GM19372 (cell line): Measurements from ENCODE around the gene AAK1.
"Not testable (repeated sequence)": the region's sequence is repeated elsewhere in the genome, so short reads cannot be mapped to it uniquely, and the experiment has no call there.

Source experiments
- ATAC-seq: cut with Tn5 transposase; IDR thresholded peaks from one replicate; pipeline ENCODE4 v1.9.1; 2021; ENCODE audit warnings: mild to moderate bottlenecking, low read depth, moderate library complexity; ENCODE audit not compliant: unreplicated experiment

AAK1 gene

DNA sequence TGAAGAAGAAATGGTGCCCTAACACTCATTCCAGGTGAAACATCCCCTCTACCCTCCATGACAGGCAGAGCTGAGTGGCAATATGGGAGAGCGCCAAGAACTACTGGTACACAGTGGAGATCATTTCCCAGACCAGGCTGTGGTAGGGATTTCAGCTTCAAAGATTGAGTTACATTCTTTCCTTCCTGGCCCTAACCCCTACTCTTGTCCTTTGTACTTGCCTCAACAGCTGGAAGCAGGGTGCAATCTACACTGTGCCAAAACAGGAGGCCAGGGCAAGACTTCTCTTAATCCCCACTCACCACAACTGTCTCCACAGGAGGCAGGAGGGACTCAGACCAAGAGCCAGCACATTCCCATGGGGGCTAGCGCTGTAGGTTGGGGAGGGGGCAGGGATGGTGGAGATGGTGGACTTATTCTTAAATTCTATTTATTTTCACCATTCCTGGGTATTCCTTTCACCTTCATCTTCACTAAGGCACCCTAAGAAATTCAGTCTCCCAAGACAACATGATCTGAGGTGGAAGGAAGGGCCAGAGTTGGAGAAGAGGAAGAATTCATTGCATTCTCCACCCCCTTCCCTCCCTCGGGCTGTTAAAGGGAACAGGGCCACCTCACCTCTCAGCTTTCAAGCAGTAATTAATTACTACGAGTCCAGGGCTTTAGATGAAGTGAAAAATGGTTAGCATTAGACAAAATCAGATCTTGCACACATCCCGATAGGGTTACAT lies 65.9 kb downstream of the AAK1 start:
- no peak for ATAC-seq

DNA sequence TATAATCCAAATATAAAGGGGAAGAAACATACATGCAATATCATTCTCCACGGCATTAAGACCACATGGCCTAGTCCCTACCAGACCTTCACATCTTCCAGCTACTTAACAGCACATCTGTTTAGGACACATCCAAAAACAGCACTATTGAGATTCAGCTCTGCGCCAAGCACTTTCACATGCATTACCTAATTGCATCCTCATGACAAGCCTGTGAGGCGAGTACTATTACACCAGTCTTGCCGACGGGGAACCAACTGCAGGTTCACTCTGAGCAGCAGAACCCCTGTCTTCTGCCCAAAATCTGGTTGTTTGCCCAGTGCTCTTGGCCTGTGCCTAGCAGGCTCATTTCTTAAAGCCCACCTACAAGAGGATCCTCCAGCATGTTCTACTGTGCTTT lies 66.7 kb downstream of the AAK1 start:
- no peak for ATAC-seq

DNA sequence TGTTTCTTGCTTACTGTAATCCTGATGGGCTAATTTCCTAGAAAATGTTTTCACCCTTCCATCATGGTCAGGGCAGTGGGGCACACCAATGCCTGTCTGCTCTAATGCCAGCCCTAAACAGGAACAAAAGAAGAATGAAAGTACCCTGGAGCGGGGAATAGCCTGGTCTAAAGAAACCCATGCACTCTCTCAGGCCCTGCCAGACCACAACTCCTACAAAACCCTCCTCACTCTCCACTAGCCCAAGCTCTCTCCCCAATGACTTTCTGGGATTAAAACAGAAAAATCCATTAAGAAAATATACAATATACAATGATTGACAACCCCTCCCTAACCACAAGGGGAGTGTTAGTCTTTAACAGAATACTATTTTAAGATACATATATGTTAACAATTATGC lies 67.6 kb downstream of the AAK1 start:
- ATAC-seq: no peak

DNA sequence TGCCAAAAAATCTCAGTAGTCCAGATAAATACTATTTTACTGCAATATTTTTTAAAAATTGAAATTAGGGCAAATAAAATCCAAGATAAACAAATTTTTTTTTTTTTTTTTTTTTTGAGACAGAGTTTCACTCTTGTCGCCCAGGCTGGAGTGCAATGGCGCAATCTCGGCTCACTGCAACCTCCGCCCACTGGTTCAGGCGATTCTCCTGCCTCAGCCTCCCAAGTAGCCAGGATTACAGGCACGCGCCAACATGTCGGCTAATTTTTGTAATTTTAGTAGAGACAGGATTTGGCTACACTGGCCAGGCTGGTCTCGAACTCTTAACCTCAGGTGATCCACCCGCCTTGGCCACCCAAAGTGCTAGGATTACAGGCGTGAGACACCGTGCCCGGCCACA lies 68.2 kb downstream of the AAK1 start:
- ATAC-seq: not testable (repeated sequence)

DNA sequence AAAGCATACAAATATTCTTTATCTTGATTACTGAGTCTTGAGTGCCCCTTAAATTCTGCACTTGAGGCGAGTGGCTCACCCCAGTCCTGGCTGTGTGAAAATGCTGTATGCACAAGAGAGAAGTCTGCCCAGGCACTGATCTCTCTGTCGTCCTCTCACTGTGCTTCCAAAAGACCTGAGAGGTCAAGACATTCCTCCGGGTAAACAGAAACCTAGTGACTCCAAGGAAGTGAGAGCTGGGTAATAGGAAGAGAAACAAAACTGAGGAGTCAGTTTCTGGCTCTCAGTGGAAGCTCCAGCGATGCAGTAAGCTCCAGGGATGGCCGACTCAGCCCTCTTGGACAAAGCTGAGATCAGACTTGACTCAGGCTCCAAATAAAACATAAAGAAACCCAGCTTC lies 70.9 kb downstream of the AAK1 start:
- no peak for ATAC-seq

DNA sequence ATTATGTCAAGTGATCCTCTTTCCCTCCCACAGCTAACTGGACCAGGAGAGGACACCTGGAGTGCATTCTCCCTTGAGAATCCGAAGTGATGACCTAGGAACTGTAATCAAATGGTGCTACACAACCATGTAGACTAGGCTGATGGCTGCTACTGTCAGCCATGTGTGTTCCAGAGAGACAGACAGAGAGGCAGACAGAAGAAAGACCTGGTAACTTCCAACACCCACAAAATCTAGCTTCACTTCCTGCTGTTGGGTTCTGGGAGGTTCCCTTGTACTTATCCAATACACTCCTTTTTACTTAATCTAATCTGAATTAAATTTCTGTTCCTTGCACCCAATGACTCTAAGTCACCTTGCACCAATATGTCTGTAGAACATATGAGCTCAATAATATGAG lies 72.3 kb downstream of the AAK1 start:
- ATAC-seq: no peak

DNA sequence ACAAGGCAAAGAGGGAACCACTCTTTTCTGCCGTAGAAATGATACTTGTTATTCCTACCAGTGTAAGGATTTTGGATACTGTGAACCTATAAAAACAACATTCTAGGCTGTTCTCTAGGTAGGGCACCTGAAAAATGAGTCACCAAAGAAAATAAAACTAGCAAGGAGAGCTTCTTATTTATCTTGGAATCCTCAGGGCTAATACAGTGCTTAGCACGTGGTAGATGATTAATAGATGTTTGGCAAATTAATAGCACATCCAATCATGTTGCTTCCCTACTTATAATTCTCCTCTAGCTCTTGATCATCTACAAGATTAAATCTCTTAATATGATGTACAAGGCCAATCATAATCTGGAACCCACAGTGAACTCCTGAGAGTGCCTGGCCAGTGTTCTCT lies 73.1 kb downstream of the AAK1 start:
- ATAC-seq: no peak

DNA sequence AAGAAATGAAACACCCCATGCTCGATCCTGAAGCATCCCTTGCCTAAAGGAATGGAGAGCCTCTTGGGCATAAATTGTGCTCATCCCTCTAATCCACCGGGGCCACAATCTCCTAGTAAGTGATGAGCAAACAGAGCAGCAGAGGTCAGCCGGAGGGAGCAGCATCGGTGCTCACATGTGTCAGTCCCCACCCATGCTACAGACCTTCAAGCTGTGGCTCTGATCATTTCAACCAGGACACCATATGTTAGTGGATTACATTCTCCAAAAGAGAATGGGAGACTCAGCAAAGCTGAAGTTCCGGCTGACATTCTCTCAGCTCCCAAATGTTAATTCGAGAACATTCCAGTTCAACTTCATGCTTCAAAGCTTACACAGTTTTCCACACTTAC lies 75.6 kb downstream of the AAK1 start:
- ATAC-seq: no peak

DNA sequence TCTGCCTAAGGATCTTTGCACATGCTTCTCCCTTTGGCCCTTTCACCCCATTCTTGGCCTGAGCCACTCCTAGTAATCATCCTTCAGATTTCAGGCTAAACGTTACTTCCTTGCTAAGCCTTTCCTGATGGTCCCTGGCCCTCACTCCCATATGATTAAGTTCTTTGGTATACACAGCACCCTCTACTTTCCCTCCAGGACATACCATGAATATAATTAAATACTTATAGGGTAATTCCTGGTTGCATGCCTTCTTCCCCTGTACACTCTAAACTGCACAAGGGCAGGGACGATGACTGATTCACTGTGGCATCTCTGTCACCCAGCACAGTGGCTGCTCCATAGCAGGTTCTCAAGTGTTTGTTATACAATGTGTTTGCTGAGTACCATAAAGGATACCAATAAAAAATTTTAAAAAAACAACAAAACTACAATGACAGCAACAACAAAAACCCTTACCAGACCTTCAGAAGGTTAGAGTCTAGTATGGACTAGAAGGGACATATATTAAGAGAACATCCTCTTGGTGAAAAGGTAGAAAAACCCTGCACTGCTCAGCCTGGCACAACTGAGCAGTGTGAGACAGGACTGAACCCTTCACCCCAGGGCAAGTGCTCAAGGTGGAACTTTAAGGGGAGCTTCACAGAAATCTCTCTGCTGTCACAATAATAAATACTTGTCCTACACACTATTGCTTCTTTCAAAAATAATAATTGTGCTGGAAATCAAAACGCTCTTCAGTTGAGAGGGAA lies 76.2 kb downstream of the AAK1 start:
- ATAC-seq: no peak

DNA sequence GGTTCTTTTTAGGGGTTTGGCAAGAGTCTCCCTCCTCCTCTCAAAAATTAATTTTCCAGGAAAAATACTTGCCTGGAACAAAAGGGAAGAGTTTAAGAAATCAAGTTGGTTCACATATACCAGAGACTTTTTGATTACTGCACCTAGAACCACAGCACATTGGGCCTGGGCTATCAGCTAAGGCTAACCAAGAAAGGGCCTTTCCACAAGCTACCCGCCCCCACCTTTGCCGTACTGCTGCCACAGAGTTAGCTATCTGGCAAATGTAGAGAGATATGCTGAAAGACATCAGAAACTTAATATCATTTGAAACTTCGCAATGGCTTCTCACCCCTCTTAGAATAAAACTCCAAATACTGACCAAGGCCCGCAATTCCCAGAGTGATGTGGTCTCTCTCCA lies 76.9 kb downstream of the AAK1 start:
- ATAC-seq: no peak

DNA sequence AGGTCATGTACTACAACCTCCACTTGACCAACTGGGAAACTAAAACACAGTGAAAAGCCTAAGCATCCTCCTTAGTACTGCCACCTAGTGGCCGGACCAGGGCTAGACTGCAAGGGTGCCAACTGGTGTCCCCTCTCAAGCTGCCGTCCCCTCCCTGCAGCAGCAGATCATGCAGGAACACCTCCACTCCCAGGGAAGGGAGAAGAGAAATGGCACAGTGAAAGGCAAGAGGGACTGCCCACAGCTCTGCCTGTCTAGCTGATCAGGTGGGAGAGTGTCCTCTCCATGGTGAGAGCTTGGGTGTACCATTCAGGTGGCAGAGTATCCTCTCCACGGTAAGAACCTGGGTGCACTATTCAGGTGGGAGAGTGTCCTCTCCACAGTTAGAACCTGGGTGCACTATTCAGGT lies 78.1 kb downstream of the AAK1 start:
- peak; percentile 64 for ATAC-seq

DNA sequence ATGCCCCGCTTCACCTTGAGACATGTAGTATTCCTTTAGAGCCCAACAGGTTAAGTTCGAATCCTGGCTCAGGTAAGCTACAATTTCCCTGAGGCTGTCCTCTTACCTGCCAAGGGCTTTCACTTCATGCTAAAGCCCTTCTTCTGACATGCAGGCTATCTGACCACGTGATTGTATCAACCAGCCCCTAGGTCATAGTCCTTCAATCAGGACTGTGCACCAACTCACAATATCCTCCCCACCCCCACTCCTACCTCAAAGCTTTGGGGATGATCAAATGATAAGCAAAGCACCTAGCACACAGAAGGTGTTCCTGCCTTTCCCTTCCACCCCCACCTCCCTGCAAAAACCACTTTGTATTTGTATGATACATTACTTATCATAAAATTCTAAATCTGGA lies 78.9 kb downstream of the AAK1 start:
- ATAC-seq: no peak

DNA sequence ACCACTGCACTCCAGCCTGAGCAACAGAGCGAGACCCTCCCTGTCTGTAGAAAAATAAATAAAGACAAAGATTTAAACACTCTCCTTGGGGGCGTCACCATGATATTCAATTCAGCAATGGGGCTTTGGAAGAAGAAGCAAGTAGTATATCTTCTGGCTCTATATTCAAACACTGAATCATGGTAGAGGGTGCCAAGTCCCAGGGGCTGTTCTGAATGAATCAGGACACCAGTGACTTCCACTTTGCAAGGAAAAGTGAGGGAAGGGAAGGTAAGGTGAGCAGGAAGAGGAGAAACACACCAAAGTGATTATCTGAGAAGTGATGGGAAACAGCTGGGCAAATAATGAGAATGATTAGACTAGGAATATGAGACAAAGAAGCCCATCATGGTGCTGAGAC lies 80.5 kb downstream of the AAK1 start:
- ATAC-seq: no peak

DNA sequence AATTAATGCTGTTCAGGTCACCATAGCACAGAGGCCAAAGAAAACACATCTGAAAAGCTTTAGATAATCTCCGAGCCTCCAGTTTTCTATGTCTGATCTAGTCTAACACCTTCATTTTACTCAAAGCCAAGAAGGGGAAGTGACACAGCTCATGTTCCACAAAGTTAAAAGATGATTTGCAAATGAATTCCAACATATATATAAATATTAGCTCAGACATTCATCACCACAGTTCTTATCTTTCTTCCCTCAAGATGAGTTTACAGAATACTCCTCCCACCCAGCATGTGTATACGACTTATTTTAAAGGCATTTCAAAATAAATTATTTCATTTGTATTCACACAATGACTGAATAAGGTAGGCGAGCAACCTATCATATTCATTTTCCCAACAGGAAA lies 82.4 kb downstream of the AAK1 start:
- no peak for ATAC-seq

DNA sequence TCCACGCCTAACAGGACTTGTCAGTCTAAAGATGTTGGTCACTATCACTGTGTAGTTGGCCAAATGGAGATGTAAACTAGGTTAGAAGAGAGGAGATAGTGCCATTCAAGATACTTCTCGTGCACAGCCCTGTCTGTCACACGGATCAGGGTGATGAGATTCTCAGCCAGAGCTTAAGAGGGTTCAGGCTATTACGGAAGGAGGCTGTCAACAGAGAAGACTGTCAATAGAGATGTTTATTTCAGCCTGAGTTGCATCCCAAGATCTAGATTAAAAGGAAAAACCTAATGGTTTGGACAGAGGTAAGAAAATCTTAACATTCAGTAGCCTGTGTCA lies 83.4 kb downstream of the AAK1 start:
- ATAC-seq: no peak

DNA sequence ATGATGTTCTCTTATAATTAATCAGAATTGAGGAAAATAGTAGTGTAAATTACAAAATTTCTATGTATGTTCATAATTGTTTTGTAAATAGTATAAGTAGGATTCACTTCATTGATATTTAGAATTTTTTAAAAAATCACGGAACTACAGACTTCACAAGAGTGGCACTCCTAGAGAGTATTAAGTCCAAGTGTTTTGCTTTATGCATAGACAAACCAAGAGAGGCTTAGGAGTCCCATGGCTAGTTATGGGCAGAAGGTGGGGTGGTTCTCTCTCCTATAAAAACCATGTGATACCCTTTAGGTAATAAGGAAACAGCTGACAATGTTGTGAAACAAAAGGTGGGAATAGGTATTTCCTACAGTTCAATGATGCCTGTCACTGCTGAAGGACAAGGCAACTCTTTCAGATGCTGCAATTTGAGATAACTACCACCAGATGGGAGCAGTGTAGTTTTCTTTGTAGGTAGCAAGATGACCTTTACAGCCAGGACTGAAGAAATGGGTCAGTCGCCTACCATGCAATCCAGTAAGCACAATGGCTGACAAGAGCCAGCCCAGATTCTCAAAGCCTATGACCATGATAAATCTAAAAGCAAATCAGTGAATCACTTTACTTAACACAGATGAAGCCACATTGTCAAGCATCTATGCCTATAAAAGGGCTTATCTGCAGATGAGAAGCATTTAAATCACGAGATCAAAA lies 83.9 kb downstream of the AAK1 start:
- ATAC-seq: no peak

DNA sequence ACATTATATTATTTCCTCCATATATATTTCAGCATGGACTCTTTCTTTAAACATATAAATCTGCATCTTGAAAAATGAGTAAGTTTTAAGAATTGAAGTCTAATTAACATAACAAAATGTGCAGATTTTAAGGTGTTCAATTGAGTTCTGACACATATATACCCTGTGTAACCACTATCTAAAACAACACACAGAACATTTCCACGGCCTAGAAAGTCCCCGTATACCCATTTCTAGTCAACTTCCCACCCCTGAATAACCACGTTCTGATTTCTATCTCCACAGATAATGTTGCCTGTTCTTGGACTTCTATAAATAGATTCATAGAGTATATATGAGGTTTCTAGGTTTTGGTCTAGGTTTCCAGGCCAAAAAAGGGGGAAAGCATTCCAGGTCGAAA lies 87.5 kb downstream of the AAK1 start:
- no peak for ATAC-seq

DNA sequence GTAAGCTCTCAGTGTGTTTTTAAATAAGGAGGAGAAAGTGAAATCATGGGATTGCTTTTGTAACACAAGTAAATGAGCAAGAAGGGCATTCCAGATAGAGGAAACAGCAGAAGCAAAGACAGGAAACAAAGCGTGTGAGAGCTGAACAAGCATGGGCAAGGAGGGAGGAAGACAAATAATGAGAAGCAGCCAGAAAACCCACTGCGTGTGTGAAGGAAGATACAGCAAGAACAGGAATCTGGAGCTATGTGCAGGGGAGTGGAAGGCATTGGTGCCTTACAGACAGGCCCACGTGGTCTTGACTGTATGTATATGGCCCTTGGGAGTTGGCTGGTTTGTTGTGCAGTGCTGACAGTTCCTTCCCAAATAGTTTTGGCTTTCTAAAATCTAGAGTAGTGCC lies 88.6 kb downstream of the AAK1 start:
- no peak for ATAC-seq

DNA sequence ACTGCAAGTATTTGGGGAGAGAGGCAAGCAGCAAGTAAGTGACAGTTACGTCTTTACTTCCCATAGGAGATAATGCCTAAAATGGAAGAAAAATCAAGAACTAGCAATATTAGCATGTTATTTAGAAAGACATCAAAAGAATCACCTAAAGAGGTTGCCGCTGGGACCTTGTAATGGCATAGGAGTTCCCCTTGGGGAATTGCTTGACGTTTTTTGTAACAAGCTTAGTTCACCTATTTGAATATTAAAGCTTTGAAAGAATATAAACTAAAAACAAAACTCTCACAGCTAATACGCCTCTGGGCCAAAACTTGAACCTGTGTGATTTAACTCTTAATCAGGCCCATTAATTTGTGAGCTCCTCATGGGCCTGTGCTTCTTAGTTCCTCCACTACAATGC lies 89.0 kb downstream of the AAK1 start:
- ATAC-seq: no peak

DNA sequence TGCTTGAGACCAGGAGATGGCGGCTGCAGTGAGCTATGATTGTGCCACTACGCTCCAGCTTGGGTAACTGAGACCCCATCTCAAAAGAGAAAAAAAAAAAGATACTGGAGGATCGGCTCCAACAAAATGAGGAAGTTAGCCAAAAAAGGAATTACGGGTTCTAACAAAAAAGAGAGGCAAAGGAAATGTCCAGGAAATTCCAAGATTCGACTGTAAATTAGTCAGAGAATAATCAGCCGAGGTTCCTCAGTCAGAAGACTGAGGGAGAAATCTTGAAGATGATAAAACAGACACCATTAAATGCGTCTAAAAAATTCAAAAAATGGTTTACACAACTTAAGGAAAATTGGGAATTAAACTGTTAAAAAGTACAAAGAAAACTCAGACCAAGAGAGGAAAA lies 89.5 kb downstream of the AAK1 start:
- no peak for ATAC-seq

DNA sequence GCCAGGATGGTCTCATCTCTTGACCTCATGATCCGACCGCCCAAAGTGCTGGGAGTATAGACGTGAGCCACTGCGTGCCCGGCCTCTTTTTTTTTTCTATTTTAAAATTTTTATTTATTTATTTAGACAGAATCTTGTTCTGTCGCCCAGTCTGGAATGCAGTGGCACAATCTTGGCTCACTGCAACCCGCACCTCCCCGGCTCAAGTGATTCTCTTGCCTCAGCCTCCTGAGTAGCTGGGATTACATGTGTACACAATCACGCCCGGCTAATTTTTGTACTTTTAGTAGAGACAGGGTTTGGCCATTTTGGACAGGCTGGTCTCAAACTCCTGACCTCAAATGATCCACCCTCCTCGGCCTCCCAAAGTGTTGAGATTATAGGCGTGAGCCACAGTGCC lies 93.0 kb downstream of the AAK1 start:
- not testable (repeated sequence) for ATAC-seq

DNA sequence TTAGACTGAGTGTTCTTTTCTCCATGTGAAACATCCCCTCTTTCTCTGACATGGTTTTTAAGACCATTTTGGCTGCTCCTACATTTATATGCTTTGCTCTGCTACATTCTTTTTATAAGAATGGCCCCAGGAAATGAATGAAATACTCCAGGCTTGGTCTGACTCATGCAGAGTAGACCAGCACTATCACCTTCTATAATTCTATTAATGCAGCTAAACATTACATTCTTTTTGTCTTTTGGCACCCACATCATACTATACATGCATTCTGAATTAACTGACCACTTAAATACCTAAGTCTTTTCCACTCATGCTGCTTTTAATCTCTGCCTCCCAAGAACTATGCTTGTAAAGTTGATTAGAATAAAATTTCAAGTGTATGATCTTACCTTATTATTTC lies 94.1 kb downstream of the AAK1 start:
- no peak for ATAC-seq
